GM12865 (cell line): ENCODE data around the gene EIF4E.
"Not testable (repeated sequence)": the region's sequence is repeated elsewhere in the genome, so short reads cannot be mapped to it uniquely, and the experiment has no call there.

Experiments used
- DNase-seq: peaks from one replicate; pipeline ENCODE4 v3.0.0; 2010; ENCODE audit warnings: low read depth
- H3K4me3 ChIP-seq: 2 replicates; pipeline ENCODE4 v1.5.1; 2011; ENCODE audit warnings: mild to moderate bottlenecking, low read depth, low read length, control low read depth
- CTCF ChIP-seq: IDR thresholded peaks from 2 replicates; pipeline ENCODE4 v1.5.1; 2011; ENCODE audit warnings: low read length, control low read depth, low read depth, inconsistent platforms; ENCODE audit not compliant: insufficient read depth; ENCODE audit errors: missing control alignments

EIF4E gene

GRCh38 chr4:98950925-98951324 is 22.0 kb upstream of the EIF4E start:
- no peak for DNase-seq
- TF ChIP-seq CTCF: no peak
- H3K4me3 ChIP-seq: no peak overlapping the region

- no peak for TF ChIP-seq CTCF
- no peak overlapping the region for H3K4me3 ChIP-seq
- DNase-seq: no peak
Observed at GRCh38 chr4:98946359-98946758, 17.4 kb upstream of the EIF4E start.

GRCh38 chr4:98945297-98945850 is 16.4 kb upstream of the EIF4E start:
- peak; percentile 36 for DNase-seq
- TF ChIP-seq CTCF: no peak
- H3K4me3 ChIP-seq: no peak overlapping the region

GRCh38 chr4:98939892-98940298 is 11.0 kb upstream of the EIF4E start:
- H3K4me3 ChIP-seq: no peak overlapping the region
- TF ChIP-seq CTCF: peak; percentile 69
- DNase-seq: peak; percentile 31

- no peak for DNase-seq
- no peak overlapping the region for H3K4me3 ChIP-seq
- TF ChIP-seq CTCF: no peak
Observed at GRCh38 chr4:98939438-98939837, 10.5 kb upstream of the EIF4E start.

GRCh38 chr4:98937986-98938720 is 9.2 kb upstream of the EIF4E start:
- no peak for TF ChIP-seq CTCF
- DNase-seq: no peak
- no peak overlapping the region for H3K4me3 ChIP-seq

- no peak for DNase-seq
- H3K4me3 ChIP-seq: no peak overlapping the region
- TF ChIP-seq CTCF: no peak
Observed at GRCh38 chr4:98935633-98936032, 6.7 kb upstream of the EIF4E start.

GRCh38 chr4:98934851-98935250 is 5.9 kb upstream of the EIF4E start:
- not testable (repeated sequence) for DNase-seq, H3K4me3 ChIP-seq
